HCT116 (cell line): Measurements from ENCODE around the gene MRPL50. TPM values are rescaled to one million over a fixed set of nuclear protein-coding genes. Genes with fewer than 3 reads are reported as not detected.

ENCODE experiments used
- ATAC-seq: fragments of 200-7000 bp; cut with Tn5 transposase; 2 replicates; pipeline ENCODE4 v1.9.1; 2020; ENCODE audit warnings: mild to moderate bottlenecking, moderate library complexity
- BruUV-seq: library from RNA; stranded (reverse); fragments of 400-500 nt; replicated peaks from 2 replicates; lab custom pipeline; 2021; lab: Mats Ljungman, UMichigan
- CTCF ChIA-PET: fragments of 300-600 bp; sonication (Branson Sonifier 250); formaldehyde crosslinking; loops from one replicate; lab custom pipeline; 2021; ENCODE audit warnings: antibody characterized with exemption; lab: Charles Lee
- POLR2A ChIA-PET: fragments of 300-600, 350-600 bp; sonication (Branson Sonifier 250); formaldehyde crosslinking; loops from one replicate; lab custom pipeline; 2021; ENCODE audit warnings: antibody characterized with exemption; lab: Charles Lee
- RAD21 ChIA-PET, 2 experiments: fragments of 300-600 bp; sonication (Branson Sonifier 250); formaldehyde crosslinking; loops; one replicate each; lab custom pipeline; 2023; ENCODE audit warnings: low total read pairs in 2 of 2; ENCODE audit not compliant: uncharacterized antibody in 2 of 2, unreplicated experiment in 2 of 2, low non-redundant PET in 1 of 2; lab: Charles Lee
- DNase-seq: peaks from one replicate; pipeline ENCODE4 v3.0.0-alpha.2; 2010; ENCODE audit warnings: low read depth, low spot score
- H2AFZ ChIP-seq: fragments of 200-600 bp; shearing (Covaris generic), sonication (generic); 2 replicates; pipeline ENCODE4 v1.6.1; 2017; ENCODE audit warnings: low read depth, mixed run types, mixed read lengths, antibody characterized with exemption, low read length; ENCODE audit not compliant: poor library complexity, severe bottlenecking
- H3K27ac ChIP-seq: 2 replicates; pipeline ENCODE4 v1.5.1; 2012; ENCODE audit warnings: low read depth, low read length
- H3K27me3 ChIP-seq: fragments of 200-600 bp; sonication (generic); 2 replicates; pipeline ENCODE4 v1.6.1; 2016; ENCODE audit warnings: mixed run types, low read length, mixed read lengths; ENCODE audit not compliant: insufficient read depth
- H3K36me3 ChIP-seq, 2 experiments: fragments of 200-500 bp in 1 of 2; fragments of 200-600 bp in 1 of 2; sonication (Bioruptor generic) in 1 of 2; sonication (generic) in 1 of 2; 2 replicates each; pipeline versions ENCODE4 v1.5.1 to v1.6.1; 2014 to 2016; ENCODE audit warnings: low read length in 2 of 2, inconsistent platforms in 1 of 2, mixed read lengths in 1 of 2, mixed run types in 1 of 2; ENCODE audit not compliant: insufficient read depth in 2 of 2, control insufficient read depth in 1 of 2
- H3K4me1 ChIP-seq, 2 experiments: fragments of 200-600 bp in 1 of 2; sonication (generic) in 1 of 2; 2 replicates each; pipeline versions ENCODE4 v1.5.1 to v1.6.1; 2012 to 2017; ENCODE audit warnings: low read length in 2 of 2, inconsistent platforms in 1 of 2, mild to moderate bottlenecking in 1 of 2, mixed read lengths in 1 of 2, mixed run types in 1 of 2, moderate library complexity in 1 of 2; ENCODE audit not compliant: insufficient read depth in 2 of 2, control insufficient read depth in 1 of 2
- H3K4me2 ChIP-seq: fragments of 200-600 bp; sonication (generic); 2 replicates; pipeline ENCODE4 v1.6.1; 2017; ENCODE audit warnings: mixed run types, low read length, mixed read lengths
- H3K4me3 ChIP-seq, 2 experiments: fragments of 200-600 bp in 1 of 2; sonication (generic) in 1 of 2; replicated peaks in 1 of 2; 2 replicates each; pipeline ENCODE4 v1.5.1; 2011 to 2016; ENCODE audit warnings: low read length in 2 of 2, control low read depth in 1 of 2, low read depth in 1 of 2, mild to moderate bottlenecking in 1 of 2, mixed read lengths in 1 of 2, mixed run types in 1 of 2
- H3K79me2 ChIP-seq: fragments of 200-600 bp; sonication (generic); 2 replicates; pipeline ENCODE4 v1.6.1; 2017; ENCODE audit warnings: mild to moderate bottlenecking, mixed run types, low read length, moderate library complexity, mixed read lengths; ENCODE audit not compliant: insufficient read depth
- H3K9ac ChIP-seq: fragments of 200-600 bp; sonication (generic); 2 replicates; pipeline ENCODE4 v1.6.1; 2016; ENCODE audit warnings: low read length, mixed read lengths
- H3K9me2 ChIP-seq: fragments of 200-600 bp; sonication (generic), shearing (Covaris generic); 2 replicates; pipeline ENCODE4 v1.6.1; 2017; ENCODE audit warnings: mixed run types, mild to moderate bottlenecking, moderate library complexity; ENCODE audit not compliant: insufficient read depth
- H3K9me3 ChIP-seq, 2 experiments: fragments of 200-500 bp in 1 of 2; fragments of 200-600 bp in 1 of 2; sonication (Bioruptor generic) in 1 of 2; sonication (generic) in 1 of 2; 2 replicates each; pipeline ENCODE4 v1.6.1; 2014 to 2017; ENCODE audit warnings: low read length in 2 of 2, mixed read lengths in 2 of 2, inconsistent platforms in 1 of 2, low read depth in 1 of 2, mild to moderate bottlenecking in 1 of 2, mixed run types in 1 of 2, moderate library complexity in 1 of 2; ENCODE audit not compliant: control insufficient read depth in 1 of 2, insufficient read depth in 1 of 2
- H4K20me1 ChIP-seq: fragments of 200-600 bp; sonication (generic), shearing (Covaris generic); 2 replicates; pipeline ENCODE4 v1.6.1; 2017; ENCODE audit warnings: mixed run types, mild to moderate bottlenecking, moderate library complexity; ENCODE audit not compliant: insufficient read depth
- FOSL1 ChIP-seq: IDR thresholded peaks from 2 replicates; pipeline ENCODE4 v1.6.1; 2012; ENCODE audit warnings: low read depth
- JUND ChIP-seq: IDR thresholded peaks from 2 replicates; pipeline ENCODE4 v1.6.1; 2012
- POLR2A ChIP-seq: IDR thresholded peaks from 2 replicates; pipeline ENCODE4 v1.7.0; 2011; ENCODE audit warnings: borderline replicate concordance; ENCODE audit not compliant: insufficient read depth, insufficient read length; ENCODE audit errors: extremely low read depth
- RAD21 ChIP-seq: IDR thresholded peaks from 2 replicates; pipeline ENCODE4 v1.6.1; 2012; ENCODE audit warnings: low read depth, mild to moderate bottlenecking
- TCF7L2 ChIP-seq: IDR thresholded peaks from 2 replicates; pipeline ENCODE4 v1.7.0; 2011; ENCODE audit warnings: borderline replicate concordance, inconsistent platforms; ENCODE audit not compliant: insufficient read depth, insufficient read length; ENCODE audit errors: extremely low read depth
- ZNF274 ChIP-seq: fragments of 200-500 bp; sonication (Bioruptor generic); IDR thresholded peaks from 2 replicates; pipeline ENCODE4 v1.6.1; 2014; ENCODE audit warnings: mild to moderate bottlenecking, low read depth, low read length, inconsistent platforms
- intact Hi-C: fragments of 100-400 bp; cut with micrococcal nuclease; formaldehyde crosslinking; loops from 2 replicates; pipeline ENCODE4 v1.10.0; 2022
- total RNA-seq: library from RNA; stranded (reverse); gene quantifications from one replicate; pipeline ENCODE4 v1.2.1, GENCODE V29; 2021; ENCODE audit not compliant: unreplicated experiment
- TF ChIP-seq, protein P1 (sequence below): IDR thresholded peaks from 2 replicates; pipeline ENCODE4 v1.6.1; 2012

The MRPL50 gene
- total RNA-seq, 1 experiment from 2014 or later, result 14.6 TPM

- Histone ChIP-seq H2AFZ (no peak overlapping the region), H3K4me2 (no peak overlapping the region), H3K79me2 (no peaks in the 10 kb centered on the region), H3K36me3 (no peaks in the 10 kb centered on the region), H3K4me3 (no peak overlapping the region), H3K4me1 (no peaks in the 10 kb centered on the region), H3K9me2 (no peaks in the 10 kb centered on the region), H3K27ac (no peak overlapping the region), H4K20me1 (no peaks in the 10 kb centered on the region), H3K9ac (no peak overlapping the region), H3K9me3 (no peaks in the 10 kb centered on the region), H3K27me3 (peaks cover 5% of the 10 kb centered on the region; the same call in 1 of the 2 replicates)
- TF ChIP-seq POLR2A (no peak), JUND (no peak), FOSL1 (no peak)
- TF ChIP-seq, protein P1, sequence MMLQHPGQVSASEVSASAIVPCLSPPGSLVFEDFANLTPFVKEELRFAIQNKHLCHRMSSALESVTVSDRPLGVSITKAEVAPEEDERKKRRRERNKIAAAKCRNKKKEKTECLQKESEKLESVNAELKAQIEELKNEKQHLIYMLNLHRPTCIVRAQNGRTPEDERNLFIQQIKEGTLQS, result no peak
- ChIA-PET POLR2A (no interaction called here), CTCF (no interaction called here), RAD21 (no interaction called here)
- intact Hi-C loops, result no loop called here
- no peak for ATAC-seq
- BruUV-seq, result no TSS peak
- DNase-seq, result no peak
Measured at GRCh38 chr9:101434998-101435397, 36.6 kb upstream of the MRPL50 start.

DNA sequence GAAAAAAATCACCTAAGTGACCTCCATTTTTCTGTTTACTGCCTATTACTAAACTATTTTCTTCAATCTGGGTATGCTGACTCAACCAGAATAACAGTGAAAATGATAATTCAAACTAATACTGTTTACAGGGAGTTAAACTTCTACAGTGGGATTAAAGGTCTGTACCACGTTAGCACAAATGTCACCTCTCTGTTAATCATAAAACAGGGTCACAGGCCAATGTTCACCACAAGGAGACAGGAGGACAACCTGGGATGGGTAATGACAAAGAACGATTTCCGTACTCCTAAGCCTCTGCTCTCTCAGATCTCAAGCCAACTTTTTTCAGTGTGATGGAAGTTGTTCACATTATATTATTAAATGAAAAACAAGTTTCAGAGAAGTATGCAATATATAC, 34.8 kb upstream of the MRPL50 start:
- ChIA-PET CTCF (no interaction called here), POLR2A (no interaction called here), RAD21 (no interaction called here)
- H3K27ac ChIP-seq, result no peak overlapping the region
- no peak overlapping the region for H3K9ac ChIP-seq
- no peaks in the 10 kb centered on the region for H3K9me2 ChIP-seq
- no peak overlapping the region for H2AFZ ChIP-seq
- H3K4me3 ChIP-seq, result no peak overlapping the region
- no peak for ATAC-seq
- H3K36me3 ChIP-seq, result no peaks in the 10 kb centered on the region
- H3K79me2 ChIP-seq, result no peaks in the 10 kb centered on the region
- no peaks in the 10 kb centered on the region for H3K4me1 ChIP-seq
- no peaks in the 10 kb centered on the region for H4K20me1 ChIP-seq
- no peaks in the 10 kb centered on the region for H3K9me3 ChIP-seq
- no peak overlapping the region for H3K4me2 ChIP-seq
- DNase-seq, result no peak
- TF ChIP-seq TCF7L2 (no peak), ZNF274 (no peak), RAD21 (no peak)
- peaks cover 9% of the 10 kb centered on the region for H3K27me3 ChIP-seq
- no TSS peak for BruUV-seq
- intact Hi-C loops, result no loop called here
